HUES48 (cell line): ENCODE measurements around the gene CEP70.

Experiments used
- H3K27ac ChIP-seq: one replicate; pipeline ENCODE4 v1.7.0; 2013; ENCODE audit warnings: low read depth, low read length, inconsistent platforms
- H3K27me3 ChIP-seq: 2 replicates; pipeline ENCODE4 v1.6.1; 2013; ENCODE audit warnings: mild to moderate bottlenecking, low read length; ENCODE audit not compliant: control insufficient read depth, insufficient read depth
- H3K36me3 ChIP-seq: 2 replicates; pipeline ENCODE4 v1.6.1; 2013; ENCODE audit warnings: low read length; ENCODE audit not compliant: control insufficient read depth, insufficient read depth
- H3K4me1 ChIP-seq: 2 replicates; pipeline ENCODE4 v1.6.1; 2013; ENCODE audit warnings: mild to moderate bottlenecking, low read length; ENCODE audit not compliant: control insufficient read depth, insufficient read depth
- H3K4me3 ChIP-seq: 2 replicates; pipeline ENCODE4 v1.5.1; 2013; ENCODE audit warnings: mild to moderate bottlenecking, low read depth, low read length
- H3K9ac ChIP-seq: 2 replicates; pipeline ENCODE4 v1.6.1; 2013; ENCODE audit warnings: mild to moderate bottlenecking, low read depth, low read length, moderate library complexity
- H3K9me3 ChIP-seq: 2 replicates; pipeline ENCODE4 v1.6.1; 2013; ENCODE audit warnings: low read length; ENCODE audit not compliant: control insufficient read depth, insufficient read depth

CEP70 gene

DNA sequence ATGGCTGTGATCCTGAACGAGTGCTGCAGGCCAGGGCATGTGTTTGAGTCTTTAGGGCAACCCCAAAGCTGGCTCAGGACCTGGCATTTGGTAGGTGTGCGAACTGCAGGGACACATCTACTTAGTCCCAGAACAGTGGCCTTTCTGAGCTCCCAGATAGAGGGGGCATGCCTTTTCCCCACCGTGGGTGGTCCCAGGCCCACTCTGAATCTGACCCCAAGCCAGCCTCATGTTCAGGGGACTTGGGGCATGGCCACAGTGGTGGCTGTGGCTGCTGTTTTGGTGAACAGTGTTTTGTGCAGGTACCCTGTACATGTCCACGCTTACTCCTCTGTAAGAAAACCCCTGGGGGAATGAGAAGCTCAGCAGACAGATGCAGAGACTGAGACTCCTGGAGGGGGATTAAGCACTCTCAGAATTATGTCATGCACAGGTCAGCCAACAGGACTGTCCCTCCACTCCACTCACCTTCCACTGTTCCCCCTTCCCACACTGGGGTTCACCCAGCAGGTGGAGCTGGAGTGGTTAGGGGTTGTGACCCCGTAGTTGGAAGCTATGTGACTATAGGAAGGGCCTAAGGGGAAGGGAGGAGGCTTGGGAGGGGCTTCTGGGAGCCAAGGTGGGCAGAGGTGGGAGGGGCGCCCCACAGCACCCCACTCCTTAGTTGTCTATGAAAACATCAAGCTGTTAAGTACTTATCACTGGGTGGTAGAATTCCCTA, 143.2 kb downstream of the CEP70 start:
- H3K27ac ChIP-seq = no peak overlapping the region
- no peaks in the 10 kb centered on the region for H3K4me1 ChIP-seq
- no peaks in the 10 kb centered on the region for H3K27me3 ChIP-seq
- H3K4me3 ChIP-seq = no peak overlapping the region
- no peak overlapping the region for H3K9ac ChIP-seq
- H3K9me3 ChIP-seq = no peaks in the 10 kb centered on the region
- 0 out of 2 replicates have a peak, but pooled peaks cover 7% of the 10 kb centered on the region for H3K36me3 ChIP-seq

DNA sequence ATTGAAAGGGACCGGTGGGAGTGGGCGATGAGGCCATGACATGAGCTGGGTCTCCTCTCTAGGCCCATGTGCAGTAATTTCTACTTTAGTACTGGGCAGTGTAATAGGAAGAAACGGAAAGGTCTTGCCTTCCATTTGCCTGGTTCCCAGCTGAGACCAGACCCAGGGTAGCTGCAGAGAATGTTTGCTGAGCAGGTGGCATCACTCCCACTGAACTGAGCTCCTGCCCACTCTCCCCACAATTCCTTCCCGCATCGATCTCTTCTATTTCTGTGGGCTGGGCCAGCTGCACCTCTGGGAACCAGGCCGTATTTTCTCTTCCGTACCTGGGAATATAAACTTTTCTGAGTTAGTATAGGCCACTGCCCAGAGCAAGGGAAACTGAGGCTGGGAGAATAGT, 143.9 kb downstream of the CEP70 start:
- H3K4me3 ChIP-seq = no peak overlapping the region
- no peaks in the 10 kb centered on the region for H3K27me3 ChIP-seq
- H3K9me3 ChIP-seq = no peaks in the 10 kb centered on the region
- H3K9ac ChIP-seq = no peak overlapping the region
- no peaks in the 10 kb centered on the region for H3K4me1 ChIP-seq
- 0 out of 2 replicates have a peak, but pooled peaks cover 2% of the 10 kb centered on the region for H3K36me3 ChIP-seq
- H3K27ac ChIP-seq = no peak overlapping the region

DNA sequence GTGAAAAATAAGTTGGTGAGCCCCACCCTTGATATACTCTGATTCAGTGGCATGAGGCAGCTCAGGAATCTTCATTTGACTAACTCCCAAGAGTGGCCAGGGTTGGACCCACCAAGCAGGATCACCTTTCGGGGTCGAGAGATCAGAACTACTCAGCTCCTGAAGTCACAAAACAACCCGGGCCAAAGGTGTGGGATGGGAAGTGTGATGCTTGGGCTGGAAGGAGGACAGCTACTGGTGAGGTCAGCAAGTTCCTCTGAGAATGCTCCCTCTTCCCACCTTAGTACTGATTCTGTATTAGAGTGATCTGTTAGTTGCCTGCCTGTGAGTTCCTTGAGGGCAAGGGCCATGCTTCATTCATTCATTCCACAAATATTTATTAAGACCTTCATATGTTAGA, 144.6 kb downstream of the CEP70 start:
- Histone ChIP-seq H3K27ac (no peak overlapping the region), H3K27me3 (no peaks in the 10 kb centered on the region), H3K9me3 (no peaks in the 10 kb centered on the region), H3K4me3 (no peak overlapping the region), H3K4me1 (no peaks in the 10 kb centered on the region), H3K36me3 (no peaks in the 10 kb centered on the region), H3K9ac (no peak overlapping the region)

DNA sequence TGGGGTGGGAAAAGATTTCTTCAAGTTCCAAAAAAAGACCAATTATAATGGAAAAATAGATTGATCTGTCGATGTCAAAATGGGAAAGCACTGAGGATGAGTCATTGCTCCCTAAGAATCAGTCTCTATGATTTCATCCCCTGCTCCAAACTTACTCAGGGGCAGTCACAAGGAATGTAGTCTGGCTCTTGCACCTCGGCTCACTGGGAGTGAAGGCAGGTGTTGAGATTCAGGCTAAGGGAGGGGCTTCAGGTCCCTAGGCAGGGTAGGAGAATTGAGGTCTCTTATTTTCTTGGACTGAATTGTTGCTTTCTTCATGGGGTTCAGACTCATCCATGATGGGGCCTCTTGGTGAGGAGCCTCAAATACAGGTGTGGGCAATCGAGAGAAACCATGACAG, 145.4 kb downstream of the CEP70 start:
- H3K9ac ChIP-seq = no peak overlapping the region
- no peak overlapping the region for H3K27ac ChIP-seq
- H3K27me3 ChIP-seq = no peaks in the 10 kb centered on the region
- no peak overlapping the region for H3K4me3 ChIP-seq
- H3K4me1 ChIP-seq = no peaks in the 10 kb centered on the region
- H3K36me3 ChIP-seq = no peaks in the 10 kb centered on the region
- no peaks in the 10 kb centered on the region for H3K9me3 ChIP-seq

DNA sequence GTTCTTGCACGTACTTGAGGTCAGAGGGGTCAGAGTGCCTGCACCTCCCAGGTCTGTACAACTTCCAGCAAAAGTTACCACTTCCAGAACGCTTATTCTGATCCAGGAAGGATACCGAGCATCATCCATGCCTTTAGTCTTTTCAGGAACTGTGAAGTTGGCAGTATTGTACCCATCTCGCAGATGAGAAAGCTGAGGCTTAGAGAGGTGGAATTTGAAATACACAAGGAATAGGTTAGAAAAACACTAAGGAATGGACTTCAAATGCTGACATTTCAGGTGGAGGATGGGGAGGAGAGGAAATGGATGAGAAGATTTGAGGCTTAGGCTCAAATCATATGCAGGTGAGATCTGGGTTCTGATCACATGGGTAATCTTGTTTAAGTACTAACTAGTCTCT, 148.4 kb downstream of the CEP70 start:
- no peak overlapping the region for H3K27ac ChIP-seq
- no peak overlapping the region for H3K4me3 ChIP-seq
- H3K27me3 ChIP-seq = no peaks in the 10 kb centered on the region
- no peaks in the 10 kb centered on the region for H3K36me3 ChIP-seq
- no peak overlapping the region for H3K9ac ChIP-seq
- no peaks in the 10 kb centered on the region; the same call in 1 of the 2 replicates for H3K4me1 ChIP-seq
- no peaks in the 10 kb centered on the region for H3K9me3 ChIP-seq

DNA sequence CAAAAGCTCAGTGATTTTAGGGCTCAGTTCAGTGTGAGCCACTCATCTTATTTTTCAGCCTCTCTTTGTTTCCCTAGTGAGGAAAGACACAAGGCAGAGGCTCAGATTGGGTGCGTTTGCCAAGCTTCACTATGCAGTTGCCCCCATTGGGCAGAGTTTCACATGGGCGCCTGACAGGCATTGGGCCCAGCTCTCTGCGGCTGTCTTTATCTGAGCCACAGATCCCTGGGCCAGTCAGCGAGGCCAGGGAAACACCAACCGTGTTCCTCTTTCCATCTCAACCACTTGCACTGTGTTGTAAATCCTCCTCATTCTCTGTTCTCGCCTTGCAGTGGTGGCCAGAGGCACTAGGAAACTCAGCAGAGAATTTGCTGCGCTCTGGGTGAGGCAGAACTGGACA, 148.8 kb downstream of the CEP70 start:
- Histone ChIP-seq H3K9me3 (no peaks in the 10 kb centered on the region), H3K4me1 (no peaks in the 10 kb centered on the region; the same call in 1 of the 2 replicates), H3K27ac (no peak overlapping the region), H3K4me3 (no peak overlapping the region), H3K27me3 (no peaks in the 10 kb centered on the region), H3K9ac (no peak overlapping the region), H3K36me3 (no peaks in the 10 kb centered on the region)
